CD14-positive monocyte (primary cell): ENCODE data around the gene SCD. TPM values are rescaled to one million over a fixed set of nuclear protein-coding genes. Genes with fewer than 3 reads are reported as not detected.

Experiments
- DNase-seq, 3 donors: peaks; one replicate each; pipeline ENCODE4 v3.0.0-alpha.2; 2011 to 2022
- H2AFZ ChIP-seq: 2 replicates; pipeline ENCODE4 v1.6.0; 2012; ENCODE audit warnings: mild to moderate bottlenecking, low read depth, low read length, inconsistent platforms; ENCODE audit not compliant: insufficient read depth, poor library complexity, severe bottlenecking
- H3K27ac ChIP-seq, 2 donors: 1 replicate in 1 of 2; 2 replicates in 1 of 2; pipeline ENCODE4 v1.5.1; 2012 to 2013; ENCODE audit warnings: low read length in 2 of 2, control low read depth in 1 of 2, inconsistent platforms in 1 of 2, low read depth in 1 of 2, mild to moderate bottlenecking in 1 of 2
- H3K27me3 ChIP-seq, 2 donors: one replicate each; pipeline versions ENCODE4 v1.6.0 to v1.6.1; 2011 to 2013; ENCODE audit warnings: low read length in 2 of 2; ENCODE audit not compliant: control insufficient read depth in 2 of 2, insufficient read depth in 2 of 2
- H3K36me3 ChIP-seq, 2 donors: replicated peaks in 1 of 2; 1 replicate in 1 of 2; 2 replicates in 1 of 2; pipeline versions ENCODE4 v1.5.1 to v1.6.1; 2012 to 2013; ENCODE audit warnings: low read length in 2 of 2, control low read depth in 1 of 2, inconsistent platforms in 1 of 2, mild to moderate bottlenecking in 1 of 2; ENCODE audit not compliant: insufficient read depth in 2 of 2, control insufficient read depth in 1 of 2
- H3K4me1 ChIP-seq, 2 donors: 1 replicate in 1 of 2; 2 replicates in 1 of 2; pipeline versions ENCODE4 v1.5.1 to v1.6.1; 2012 to 2013; ENCODE audit warnings: low read length in 2 of 2, control low read depth in 1 of 2, inconsistent platforms in 1 of 2, mild to moderate bottlenecking in 1 of 2, moderate library complexity in 1 of 2; ENCODE audit not compliant: insufficient read depth in 2 of 2, control insufficient read depth in 1 of 2
- H3K4me2 ChIP-seq: replicated peaks from 2 replicates; pipeline ENCODE3; 2012; ENCODE audit warnings: low read length, moderate library complexity, mild to moderate bottlenecking; ENCODE audit not compliant: poor library complexity, severe bottlenecking; ENCODE audit errors: extremely low read depth
- H3K4me3 ChIP-seq, 3 experiments: fragments of 200-600 bp in 1 of 3; sonication (generic) in 1 of 3; replicated peaks in 1 of 3; 1 replicate in 2 of 3; 2 replicates in 1 of 3; pipeline ENCODE4 v1.5.1; 2011 to 2013; ENCODE audit warnings: low read length in 3 of 3, mild to moderate bottlenecking in 3 of 3, control low read depth in 2 of 3, low read depth in 2 of 3, inconsistent platforms in 1 of 3, moderate library complexity in 1 of 3
- H3K79me2 ChIP-seq: 2 replicates; pipeline ENCODE4 v1.6.0; 2012; ENCODE audit warnings: mild to moderate bottlenecking, control low read depth, inconsistent platforms, low read length, moderate library complexity; ENCODE audit not compliant: insufficient read depth
- H3K9ac ChIP-seq: 2 replicates; pipeline ENCODE4 v1.6.0; 2017; ENCODE audit warnings: low read length, mild to moderate bottlenecking; ENCODE audit not compliant: insufficient read depth, poor library complexity, severe bottlenecking
- H3K9me3 ChIP-seq, 2 donors: replicated peaks in 1 of 2; 1 replicate in 1 of 2; 2 replicates in 1 of 2; pipeline versions ENCODE4 v1.5.1 to v1.6.1; 2012 to 2013; ENCODE audit warnings: low read length in 2 of 2, control low read depth in 1 of 2; ENCODE audit not compliant: control insufficient read depth in 1 of 2, insufficient read depth in 1 of 2
- H4K20me1 ChIP-seq: 2 replicates; pipeline ENCODE4 v1.6.0; 2012; ENCODE audit warnings: mild to moderate bottlenecking, low read length, control low read depth, moderate library complexity; ENCODE audit not compliant: insufficient read depth
- H3K27ac Mint-ChIP-seq, 7 donors: one replicate each; pipeline ENCODE4 v1.8.0; 2020; ENCODE audit warnings: mild to moderate bottlenecking in 7 of 7, mixed read lengths in 7 of 7, moderate library complexity in 6 of 7, inconsistent platforms in 2 of 7
- H3K27me3 Mint-ChIP-seq, 3 donors: one replicate each; pipeline ENCODE4 v1.8.0; 2021 to 2022; ENCODE audit warnings: low read depth in 3 of 3, mild to moderate bottlenecking in 3 of 3, mixed read lengths in 3 of 3, moderate library complexity in 3 of 3, inconsistent platforms in 1 of 3
- H3K36me3 Mint-ChIP-seq, 2 donors: one replicate each; pipeline ENCODE4 v1.8.0; 2020; ENCODE audit warnings: mixed read lengths in 2 of 2, inconsistent platforms in 1 of 2, mild to moderate bottlenecking in 1 of 2
- H3K4me1 Mint-ChIP-seq: one replicate; pipeline ENCODE4 v1.8.0; 2020; ENCODE audit warnings: mild to moderate bottlenecking, mixed read lengths
- H3K4me3 Mint-ChIP-seq, 2 donors: one replicate each; pipeline ENCODE4 v1.8.0; 2020; ENCODE audit warnings: mild to moderate bottlenecking in 2 of 2, mixed read lengths in 2 of 2, moderate library complexity in 1 of 2
- H3K9me3 Mint-ChIP-seq, 7 donors: one replicate each; pipeline ENCODE4 v1.8.0; 2020 to 2022; ENCODE audit warnings: mixed read lengths in 7 of 7, mild to moderate bottlenecking in 6 of 7, moderate library complexity in 6 of 7, inconsistent platforms in 2 of 7
- CTCF ChIP-seq: fragments of 200-600 bp; IDR thresholded peaks from one replicate; pipeline ENCODE4 v1.8.0; 2022; ENCODE audit warnings: antibody characterized with exemption, mild to moderate bottlenecking
- WGBS: methylation state at CpG from one replicate; pipeline ENCODE4 v1.1.5; 2013; ENCODE audit warnings: missing lambda C conversion rate; ENCODE audit not compliant: insufficient coverage; 5-methylcytosine and 5-hydroxymethylcytosine counted together
- intact Hi-C, 2 donors: fragments of 100-400 bp; cut with micrococcal nuclease; formaldehyde crosslinking; loops; one replicate each; pipeline versions ENCODE4 v1.15.0 to v1.15.1; 2023
- polyA plus RNA-seq, 3 donors: library from polyadenylated mRNA; depleted of rRNA in 1 of 3; unstranded in 2 of 3; stranded (reverse) in 1 of 3; fragments of 300-500 nt in 2 of 3; fragments of >200 nt in 1 of 3; fragmentation: Illumina TruSeq in 2 of 3; gene quantifications; 1 replicate in 2 of 3; 2 replicates in 1 of 3; pipeline ENCODE4 v1.2.3, GENCODE V29; 2012 to 2021

SCD gene
- polyA plus RNA-seq, 3 donors, result 1.00 to 3.4 (median 1.0) TPM

GRCh38 chr10:100330079-100330478 lies 17.0 kb upstream of the SCD start, which contains the start of gene PKD2L1:
PKD2L1 (minus strand) TSS chr10:100330228; CDS start chr10:100330103, 125 bp downstream.
- TF ChIP-seq CTCF, result no peak
- H3K27ac Mint-ChIP-seq, result no peak within 1 kb of the TSS
- no peaks in the 10 kb centered on the region for H3K36me3 ChIP-seq
- peaks cover 0 to 2% (median 0%) of the 10 kb centered on the region in 7 donors for H3K9me3 Mint-ChIP-seq
- intact Hi-C loops, result loop anchor here in 1 of 2 donors (5.0 kb wide), 1 partner anchor 33 kb away; no protein-coding TSS in a partner anchor
- peaks cover 13 to 15% (median 13%) of the 10 kb centered on the region in 3 donors for H3K27me3 Mint-ChIP-seq
- no peak within 1 kb of the TSS for H2AFZ ChIP-seq
- H3K4me1 Mint-ChIP-seq, result peaks cover 23% of the 10 kb centered on the region
- H3K9me3 ChIP-seq, result no peaks in the 10 kb centered on the region
- no peak for DNase-seq
- no peak within 1 kb of the TSS for H3K4me3 ChIP-seq
- no peak within 1 kb of the TSS for H3K4me2 ChIP-seq
- H3K27me3 ChIP-seq, result no peaks in the 10 kb centered on the region
- no peaks in the 10 kb centered on the region for H4K20me1 ChIP-seq
- H3K79me2 ChIP-seq, result no peaks in the 10 kb centered on the region
- no peak within 1 kb of the TSS for H3K4me3 Mint-ChIP-seq
- WGBS, result 86% methylated on average over 5 of the region's 5 CpGs
- no peak within 1 kb of the TSS for H3K9ac ChIP-seq
- H3K27ac ChIP-seq, result no peak within 1 kb of the TSS
- H3K4me1 ChIP-seq, result peaks cover 16 to 18% of the 10 kb centered on the region in 2 donors
- H3K36me3 Mint-ChIP-seq, result no peaks in the 10 kb centered on the region

GRCh38 chr10:100333106-100333505 lies 13.9 kb upstream of the SCD start:
- H3K27ac ChIP-seq, result no peak overlapping the region
- no peaks in the 10 kb centered on the region for H3K36me3 ChIP-seq
- Mint-ChIP-seq H3K4me1 (peaks cover 6% of the 10 kb centered on the region), H3K27me3 (peaks cover 14 to 16% (median 15%) of the 10 kb centered on the region in 3 donors), H3K9me3 (peaks cover 0 to 2% (median 0%) of the 10 kb centered on the region in 7 donors), H3K36me3 (no peaks in the 10 kb centered on the region), H3K4me3 (no peak overlapping the region), H3K27ac (peak overlapping the region in 1 of 7 donors; percentile 23)
- H3K27me3 ChIP-seq, result no peaks in the 10 kb centered on the region
- H3K4me2 ChIP-seq, result no peak overlapping the region
- H3K9me3 ChIP-seq, result no peaks in the 10 kb centered on the region
- 73% methylated on average over 4 of the region's 4 CpGs for WGBS
- TF ChIP-seq CTCF, result no peak
- no peaks in the 10 kb centered on the region for H4K20me1 ChIP-seq
- H2AFZ ChIP-seq, result no peak overlapping the region
- intact Hi-C loops, result loop anchor here in 1 of 2 donors (5.0 kb wide), 1 partner anchor 36 kb away; no protein-coding TSS in a partner anchor
- H3K4me1 ChIP-seq, result no peaks in the 10 kb centered on the region
- no peak overlapping the region for H3K4me3 ChIP-seq
- no peak for DNase-seq
- H3K9ac ChIP-seq, result no peak overlapping the region
- H3K79me2 ChIP-seq, result no peaks in the 10 kb centered on the region
